HepG2 (cell line): Measurements from ENCODE around the gene GP1BA. TPM values are rescaled to one million over a fixed set of nuclear protein-coding genes. Genes with fewer than 3 reads are reported as not detected.

Experiments
- ATF4 ChIP-seq, 2 experiments: fragments of 450-650 bp in 1 of 2; sonication (generic) in 1 of 2; formaldehyde crosslinking; IDR thresholded peaks; 2 replicates each; pipeline versions ENCODE4 v1.5.0 to v1.8.0; 2020 to 2022; ENCODE audit warnings: mild to moderate bottlenecking in 1 of 2, missing genetic modification reagents in 1 of 2
- ATF6 ChIP-seq: sonication (generic); formaldehyde crosslinking; conservative IDR thresholded peaks from 2 replicates; pipeline ENCODE4 v1.4.0; 2020; ENCODE audit warnings: missing genetic modification reagents
- ELF1 ChIP-seq: sonication (generic); formaldehyde crosslinking; IDR thresholded peaks from 2 replicates; pipeline ENCODE4 v1.4.0; 2020; ENCODE audit warnings: missing genetic modification reagents
- ERF ChIP-seq: IDR thresholded peaks from 2 replicates; pipeline ENCODE4 v1.6.1; 2018; ENCODE audit warnings: missing biosample characterization, missing genetic modification reagents
- FOXM1 ChIP-seq: sonication (generic); formaldehyde crosslinking; IDR thresholded peaks from 2 replicates; pipeline ENCODE4 v1.5.0; 2020; ENCODE audit warnings: missing genetic modification reagents
- GABPB1 ChIP-seq: IDR thresholded peaks from 2 replicates; pipeline ENCODE4 v1.6.1; 2016; ENCODE audit warnings: mild to moderate bottlenecking, missing genetic modification reagents, moderate library complexity, missing compliant biosample characterization
- HMG20A ChIP-seq: IDR thresholded peaks from 2 replicates; pipeline ENCODE4 v1.6.1; 2016; ENCODE audit warnings: borderline replicate concordance
- HNRNPL ChIP-seq: fragments of 200-400 bp; formaldehyde crosslinking; IDR thresholded peaks from 2 replicates; pipeline ENCODE4 v1.6.1; 2017; ENCODE audit warnings: mild to moderate bottlenecking, low read depth, low read length
- ISL2 ChIP-seq: sonication (generic); formaldehyde crosslinking; IDR thresholded peaks from 2 replicates; pipeline ENCODE4 v1.5.0; 2020; ENCODE audit warnings: missing genetic modification reagents
- MEIS2 ChIP-seq: sonication (generic); formaldehyde crosslinking; IDR thresholded peaks from 2 replicates; pipeline ENCODE4 v1.9.0; 2021; ENCODE audit warnings: mild to moderate bottlenecking, missing genetic modification reagents
- NFE2 ChIP-seq: sonication (generic); formaldehyde crosslinking; IDR thresholded peaks from 2 replicates; pipeline ENCODE4 v1.4.0; 2020; ENCODE audit warnings: missing genetic modification reagents
- NFE2L1 ChIP-seq: sonication (generic); formaldehyde crosslinking; IDR thresholded peaks from 2 replicates; pipeline ENCODE4 v1.4.0; 2020; ENCODE audit warnings: missing genetic modification reagents, mild to moderate bottlenecking, borderline replicate concordance
- TCF12 ChIP-seq, 2 experiments: fragments of 450-650 bp in 1 of 2; sonication (generic) in 1 of 2; formaldehyde crosslinking in 1 of 2; IDR thresholded peaks; 2 replicates each; pipeline versions ENCODE4 v1.6.1 to v1.8.0; 2017 to 2022; ENCODE audit warnings: antibody characterized with exemption in 1 of 2, mild to moderate bottlenecking in 1 of 2, missing genetic modification reagents in 1 of 2, moderate library complexity in 1 of 2
- WIZ ChIP-seq: sonication (generic); formaldehyde crosslinking; IDR thresholded peaks from 2 replicates; pipeline ENCODE4 v1.5.1; 2020; ENCODE audit warnings: mild to moderate bottlenecking, missing genetic modification reagents
- ZBTB8A ChIP-seq: sonication (generic); formaldehyde crosslinking; IDR thresholded peaks from 2 replicates; pipeline ENCODE4 v1.4.0; 2020; ENCODE audit warnings: mild to moderate bottlenecking, low read depth, missing genetic modification reagents, borderline replicate concordance
- ZEB1 ChIP-seq: IDR thresholded peaks from 2 replicates; pipeline ENCODE4 v1.6.1; 2012; ENCODE audit warnings: mild to moderate bottlenecking, low read depth, inconsistent platforms; ENCODE audit not compliant: insufficient replicate concordance
- ZKSCAN1 ChIP-seq: fragments of 150-350 bp; IDR thresholded peaks from 2 replicates; pipeline ENCODE4 v1.6.1; 2014; ENCODE audit warnings: low read length
- ZNF253 ChIP-seq: sonication (generic); formaldehyde crosslinking; IDR thresholded peaks from 2 replicates; pipeline ENCODE4 v1.8.0; 2022; ENCODE audit warnings: mild to moderate bottlenecking, missing genetic modification reagents, borderline replicate concordance
- ZNF441 ChIP-seq: sonication (generic); formaldehyde crosslinking; IDR thresholded peaks from 2 replicates; pipeline ENCODE4 v1.7.0; 2021; ENCODE audit warnings: missing genetic modification reagents, borderline replicate concordance
- polyA plus RNA-seq, 8 experiments: library from polyadenylated mRNA; depleted of rRNA in 3 of 8; stranded (reverse) in 7 of 8; unstranded in 1 of 8; fragments of >200 nt; fragmentation: Illumina TruSeq in 4 of 8; extraction: Trizol in 4 of 8; gene quantifications; 2 replicates each; pipeline versions ENCODE4 v1.2.1 to v1.2.3, GENCODE V29; 2011 to 2016; ENCODE audit warnings: low read depth in 4 of 8, missing spikeins in 1 of 8, mixed read lengths in 1 of 8; ENCODE audit not compliant: insufficient read depth in 1 of 8
- total RNA-seq, 5 experiments: library from RNA; depleted of rRNA; stranded (reverse); fragments of >200 nt; fragmentation: Illumina TruSeq; extraction: Trizol; gene quantifications; 2 replicates each; pipeline ENCODE4 v1.2.3, GENCODE V29; 2016; ENCODE audit warnings: low read depth in 1 of 5
- TF ChIP-seq, protein P1 (sequence below): sonication (generic); formaldehyde crosslinking; IDR thresholded peaks from 2 replicates; pipeline ENCODE4 v1.5.0; 2020; ENCODE audit warnings: missing genetic modification reagents
- TF ChIP-seq, protein P2 (sequence below): sonication (generic); formaldehyde crosslinking; IDR thresholded peaks from 2 replicates; pipeline ENCODE4 v1.5.0; 2020; ENCODE audit warnings: missing genetic modification reagents, mild to moderate bottlenecking, borderline replicate concordance
- TF ChIP-seq, protein P3 (sequence below): IDR thresholded peaks from 2 replicates; pipeline ENCODE4 v1.6.1; 2016; ENCODE audit warnings: low read depth

GP1BA gene
- total and polyA plus RNA-seq, 2 of the 13 experiments (the other 11 are each of a cell fraction or from before 2014, with no cell fraction given), result not detected

DNA sequence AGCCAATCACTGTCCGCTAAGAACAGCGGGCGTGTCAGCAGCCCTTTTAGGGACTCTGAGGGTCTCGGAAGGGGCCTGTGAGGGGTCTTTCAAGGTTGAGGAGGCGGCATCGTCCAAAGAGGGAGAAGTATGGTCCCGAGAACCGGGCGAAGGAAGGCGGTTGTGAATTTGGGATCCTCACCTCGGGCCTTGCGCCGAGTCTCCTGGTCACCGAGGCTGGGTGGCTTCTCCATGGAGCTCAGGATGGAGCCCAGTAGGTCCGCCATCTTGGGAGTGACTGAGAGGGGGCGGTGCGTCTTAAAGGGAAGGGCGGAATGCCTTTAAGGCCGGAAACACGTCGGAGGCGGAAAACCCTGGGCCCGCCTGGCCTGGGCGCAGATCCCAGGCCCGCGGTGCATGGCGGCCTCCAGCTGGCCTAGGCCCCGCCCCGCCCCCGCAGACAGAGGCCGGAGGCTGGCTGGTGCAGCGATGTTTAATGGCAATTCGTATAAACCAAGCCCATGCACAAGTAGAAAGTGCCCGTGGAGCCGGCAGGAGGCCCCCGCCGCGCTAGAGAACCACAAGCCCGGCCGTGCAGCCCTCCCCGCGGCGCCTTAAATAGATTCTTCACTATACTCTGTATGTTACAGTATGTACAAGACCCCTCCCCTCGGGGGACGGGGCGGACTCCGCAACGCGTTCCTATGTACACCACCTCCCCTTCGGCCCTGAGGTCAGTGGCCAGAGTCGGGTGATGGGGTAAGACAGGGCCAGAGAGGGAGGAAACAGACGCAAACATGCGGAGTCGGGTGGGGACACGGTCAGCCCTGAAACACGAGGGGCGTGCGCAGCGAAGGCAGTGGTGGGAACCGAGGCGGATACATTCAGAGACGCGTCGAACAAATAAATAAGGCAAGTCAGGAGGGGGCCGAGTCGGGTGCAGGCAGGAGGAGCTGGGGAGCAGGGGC is 35.7 kb downstream of the GP1BA start, which contains the start of gene SPAG7 (continued):
- 0 out of 2 replicates have a peak, but pooled peaks have one; percentile 85 for TF ChIP-seq ATF6 (CRISPR knock-in tag)
- TF ChIP-seq ISL2 (CRISPR knock-in tag), result peak; percentile 42; the same call in 1 of the 2 replicates
- no peak for TF ChIP-seq MEIS2 (CRISPR knock-in tag)
- 0 out of 2 replicates have a peak, but pooled peaks have one; percentile 22 for TF ChIP-seq ZKSCAN1
- TF ChIP-seq WIZ (CRISPR knock-in tag), result peak; percentile 27; the same call in 1 of the 2 replicates
- TF ChIP-seq, protein P1, sequence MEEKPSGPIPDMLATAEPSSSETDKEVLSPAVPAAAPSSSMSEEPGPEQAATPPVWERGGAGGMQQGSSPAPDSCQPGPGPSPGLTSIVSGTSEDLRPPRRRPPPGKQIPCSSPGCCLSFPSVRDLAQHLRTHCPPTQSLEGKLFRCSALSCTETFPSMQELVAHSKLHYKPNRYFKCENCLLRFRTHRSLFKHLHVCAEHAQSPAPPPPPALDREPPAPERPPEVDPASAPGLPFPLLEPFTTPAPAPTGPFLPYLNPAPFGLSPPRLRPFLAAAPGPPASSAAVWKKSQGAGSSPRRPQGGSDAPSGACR (CRISPR knock-in tag), result peak; percentile 82; the same call in 1 of the 2 replicates
- TF ChIP-seq, protein P2, sequence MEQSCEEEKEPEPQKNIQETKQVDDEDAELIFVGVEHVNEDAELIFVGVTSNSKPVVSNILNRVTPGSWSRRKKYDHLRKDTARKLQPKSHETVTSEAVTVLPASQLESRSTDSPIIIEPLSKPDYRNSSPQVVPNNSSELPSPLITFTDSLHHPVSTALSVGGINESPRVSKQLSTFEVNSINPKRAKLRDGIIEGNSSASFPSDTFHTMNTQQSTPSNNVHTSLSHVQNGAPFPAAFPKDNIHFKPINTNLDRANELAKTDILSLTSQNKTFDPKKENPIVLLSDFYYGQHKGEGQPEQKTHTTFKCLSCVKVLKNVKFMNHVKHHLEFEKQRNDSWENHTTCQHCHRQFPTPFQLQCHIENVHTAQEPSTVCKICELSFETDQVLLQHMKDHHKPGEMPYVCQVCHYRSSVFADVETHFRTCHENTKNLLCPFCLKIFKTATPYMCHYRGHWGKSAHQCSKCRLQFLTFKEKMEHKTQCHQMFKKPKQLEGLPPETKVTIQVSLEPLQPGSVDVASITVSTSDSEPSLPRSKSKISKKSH (CRISPR knock-in tag), result peak; percentile 70
- TF ChIP-seq NFE2L1 (CRISPR knock-in tag), result no peak
- TF ChIP-seq FOXM1 (CRISPR knock-in tag), result no peak
- TF ChIP-seq, protein P3, sequence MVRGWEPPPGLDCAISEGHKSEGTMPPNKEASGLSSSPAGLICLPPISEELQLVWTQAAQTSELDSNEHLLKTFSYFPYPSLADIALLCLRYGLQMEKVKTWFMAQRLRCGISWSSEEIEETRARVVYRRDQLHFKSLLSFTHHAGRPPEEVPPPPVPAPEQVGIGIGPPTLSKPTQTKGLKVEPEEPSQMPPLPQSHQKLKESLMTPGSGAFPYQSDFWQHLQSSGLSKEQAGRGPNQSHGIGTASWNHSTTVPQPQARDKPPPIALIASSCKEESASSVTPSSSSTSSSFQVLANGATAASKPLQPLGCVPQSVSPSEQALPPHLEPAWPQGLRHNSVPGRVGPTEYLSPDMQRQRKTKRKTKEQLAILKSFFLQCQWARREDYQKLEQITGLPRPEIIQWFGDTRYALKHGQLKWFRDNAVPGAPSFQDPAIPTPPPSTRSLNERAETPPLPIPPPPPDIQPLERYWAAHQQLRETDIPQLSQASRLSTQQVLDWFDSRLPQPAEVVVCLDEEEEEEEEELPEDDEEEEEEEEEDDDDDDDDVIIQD (CRISPR knock-in tag), result no peak
- peak; percentile 63; the same call in 1 of the 2 replicates for TF ChIP-seq HNRNPL
- TF ChIP-seq ATF4 (CRISPR knock-in tag; IDR thresholded peaks at IDR 0.05), result peak in 1 of 2 experiments; percentile 72; a peak in 2 of 4 replicates
- TF ChIP-seq NFE2 (CRISPR knock-in tag), result no peak
- TF ChIP-seq ZBTB8A (CRISPR knock-in tag), result no peak; the same call in 1 of the 2 replicates
- peak; percentile 87 for TF ChIP-seq GABPB1 (CRISPR knock-in tag)
- 0 out of 2 replicates have a peak, but pooled peaks have one; percentile 63 for TF ChIP-seq ZNF441 (CRISPR knock-in tag)
- no peak; the same call in 1 of the 2 replicates for TF ChIP-seq HMG20A (CRISPR knock-in tag)
- no peak for TF ChIP-seq TCF12 (IDR thresholded peaks at IDR 0.05)
- TF ChIP-seq TCF12 (CRISPR knock-in tag; IDR thresholded peaks at IDR 0.05), result no peak
- peak; percentile 46; the same call in 1 of the 2 replicates for TF ChIP-seq ERF (CRISPR knock-in tag)
- 0 out of 2 replicates have a peak, but pooled peaks have one; percentile 3 for TF ChIP-seq ELF1
- no peak for TF ChIP-seq ZEB1
- peak; percentile 84 for TF ChIP-seq ZNF253 (CRISPR knock-in tag)
